Natural killer cell treated with Interleukin-12 subunit alpha and Interleukin-12 subunit beta and Interleukin-15 and Interleukin-18, amount 100 ng/mL, for 72 hours (primary cell): ENCODE results near the gene DLGAP3. TPM values are rescaled to one million over a fixed set of nuclear protein-coding genes. Genes with fewer than 3 reads are reported as not detected.
"Not testable (repeated sequence)": the region's sequence is repeated elsewhere in the genome, so short reads cannot be mapped to it uniquely, and the experiment has no call there.

Source experiments
- ATAC-seq, 2 donors: fragments of 150-1000 bp; cut with Tn5 transposase in 1 of 2; sonication (Bioruptor Pico), chemical (Tn5 transposase) in 1 of 2; 2 replicates each; pipeline ENCODE4 v1.10.0; 2021
- DNase-seq: peaks from one replicate; pipeline ENCODE4 v3.0.0; 2022; ENCODE audit warnings: low spot score
- H3K27ac Mint-ChIP-seq, 2 donors: 1 replicate in 1 of 2; 2 replicates in 1 of 2; pipeline ENCODE4 v1.8.0; 2022; ENCODE audit warnings: mixed read lengths in 2 of 2, mild to moderate bottlenecking in 1 of 2, moderate library complexity in 1 of 2
- H3K27me3 Mint-ChIP-seq, 2 donors: 1 replicate in 1 of 2; 2 replicates in 1 of 2; pipeline ENCODE4 v1.8.0; 2022; ENCODE audit warnings: mixed read lengths in 2 of 2
- H3K36me3 Mint-ChIP-seq: one replicate; pipeline ENCODE4 v1.8.0; 2022; ENCODE audit warnings: mixed read lengths
- H3K4me1 Mint-ChIP-seq, 2 donors: 1 replicate in 1 of 2; 2 replicates in 1 of 2; pipeline ENCODE4 v1.8.0; 2022; ENCODE audit warnings: low read depth in 2 of 2, mixed read lengths in 2 of 2, mild to moderate bottlenecking in 1 of 2
- H3K4me3 Mint-ChIP-seq: one replicate; pipeline ENCODE4 v1.8.0; 2022; ENCODE audit warnings: mixed read lengths
- H3K9me3 Mint-ChIP-seq: 2 replicates; pipeline ENCODE4 v1.8.0; 2022; ENCODE audit warnings: mixed read lengths
- total RNA-seq, 2 donors: library from RNA; stranded (reverse); gene quantifications; one replicate each; pipeline ENCODE4 v1.2.3, GENCODE V29; 2022

The DLGAP3 gene
- total RNA-seq, 2 donors from 2014 or later: 0.71 to 0.73 TPM

DNA sequence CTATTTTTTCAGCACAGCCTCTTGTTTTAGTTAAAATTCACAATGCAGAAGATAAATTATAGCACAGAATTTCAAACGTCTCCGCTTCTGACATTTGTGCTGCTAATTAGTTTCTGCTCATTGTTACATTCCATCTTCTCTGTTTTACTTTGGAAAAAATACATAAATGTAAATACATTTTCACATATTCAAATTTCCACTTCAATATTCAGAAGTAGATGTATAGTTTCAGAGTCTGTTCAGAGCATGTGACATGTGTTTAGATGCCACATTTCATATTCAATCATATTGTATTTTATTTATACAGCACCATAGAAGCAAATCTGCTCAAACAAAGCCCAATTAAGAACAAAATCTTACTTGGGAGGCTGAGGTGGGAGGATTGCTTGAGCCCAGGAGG, 36.1 kb upstream of the DLGAP3 start:
- H3K4me1 Mint-ChIP-seq: no peaks in the 10 kb centered on the region
- H3K27me3 Mint-ChIP-seq: no peaks in the 10 kb centered on the region
- ATAC-seq (no peak), DNase-seq (no peak)
- H3K9me3 Mint-ChIP-seq: no peaks in the 10 kb centered on the region
- H3K4me3 Mint-ChIP-seq: no peak overlapping the region
- H3K27ac Mint-ChIP-seq: no peak overlapping the region
- no peaks in the 10 kb centered on the region for H3K36me3 Mint-ChIP-seq

DNA sequence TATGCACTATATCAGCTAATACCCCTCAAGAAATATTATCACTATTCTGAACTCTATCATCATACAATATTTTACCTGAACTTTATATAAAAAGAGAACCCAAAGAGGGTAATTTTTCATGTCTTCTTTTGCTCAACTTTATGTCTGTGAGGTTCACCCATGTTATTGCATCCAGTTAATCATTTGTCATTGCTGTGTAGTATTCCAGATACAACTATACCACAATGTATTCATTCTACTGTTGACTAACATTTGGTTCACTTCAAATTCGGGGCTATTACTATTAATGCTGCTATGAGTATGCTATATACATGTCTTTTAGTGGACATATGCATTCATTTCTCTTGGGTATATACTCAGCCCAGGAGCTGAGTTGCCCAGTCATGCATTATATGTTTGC, 21.0 kb upstream of the DLGAP3 start:
- no peak overlapping the region for H3K27ac Mint-ChIP-seq
- H3K4me3 Mint-ChIP-seq: no peak overlapping the region
- H3K9me3 Mint-ChIP-seq: no peaks in the 10 kb centered on the region
- peaks cover 6% of the 10 kb centered on the region for H3K36me3 Mint-ChIP-seq
- peaks cover 0 to 5% of the 10 kb centered on the region in 2 donors for H3K4me1 Mint-ChIP-seq
- ATAC-seq (no peak), DNase-seq (no peak)
- H3K27me3 Mint-ChIP-seq: peaks cover 8 to 23% of the 10 kb centered on the region in 2 donors

DNA sequence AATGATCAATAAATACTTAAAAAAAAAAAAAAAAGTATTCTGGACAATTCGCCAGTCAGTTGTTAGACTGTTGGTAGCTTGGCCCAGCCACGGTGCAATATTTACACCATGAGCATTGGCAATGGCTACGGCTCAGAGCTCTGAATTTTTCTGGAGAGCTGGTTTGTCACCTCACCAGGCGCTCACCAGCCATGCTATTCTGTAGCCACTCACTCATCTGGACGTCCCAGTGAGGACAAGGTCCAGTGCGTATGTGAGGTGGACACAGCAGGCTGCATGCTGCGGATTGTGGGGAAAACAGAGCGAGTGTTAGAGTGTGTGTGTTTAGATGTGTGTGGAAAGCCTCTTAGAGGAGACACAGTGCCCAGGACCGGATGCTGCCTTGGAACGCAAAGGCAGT, 19.3 kb upstream of the DLGAP3 start:
- H3K9me3 Mint-ChIP-seq, H3K4me3 Mint-ChIP-seq, ATAC-seq, H3K4me1 Mint-ChIP-seq, H3K27ac Mint-ChIP-seq, DNase-seq, H3K36me3 Mint-ChIP-seq: not testable (repeated sequence)
- peaks cover 16 to 27% of the 10 kb centered on the region in 2 donors for H3K27me3 Mint-ChIP-seq

DNA sequence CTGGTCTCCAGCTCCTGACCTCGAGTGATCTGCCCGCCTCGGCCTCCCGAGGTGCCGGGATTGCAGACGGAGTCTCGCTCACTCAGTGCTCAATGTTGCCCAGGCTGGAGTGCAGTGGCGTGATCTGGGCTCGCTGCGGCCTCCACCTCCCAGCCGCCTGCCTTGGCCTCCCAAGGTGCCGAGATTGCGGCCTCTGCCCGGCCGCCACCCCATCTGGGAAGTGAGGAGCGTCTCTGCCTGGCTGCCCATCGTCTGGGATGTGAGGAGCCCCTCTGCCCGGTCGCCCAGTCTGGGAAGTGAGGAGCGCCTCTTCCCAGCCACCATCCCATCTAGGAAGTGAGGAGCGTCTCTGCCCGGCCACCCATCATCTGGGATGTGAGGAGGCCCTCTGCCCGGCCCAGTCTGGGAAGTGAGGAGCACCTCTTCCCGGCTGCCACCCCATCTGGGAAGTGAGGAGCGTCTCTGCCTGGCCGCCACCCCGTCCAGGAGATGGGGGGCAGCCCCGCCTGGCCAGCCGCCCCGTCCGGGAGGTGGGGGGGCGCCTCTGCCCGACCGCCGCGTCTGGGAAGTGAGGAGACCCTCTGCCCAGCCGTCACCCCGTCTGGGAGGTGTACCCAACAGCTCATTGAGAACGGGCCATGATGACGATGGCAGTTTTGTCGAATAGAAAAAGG, 18.3 kb upstream of the DLGAP3 start:
- not testable (repeated sequence) for ATAC-seq, H3K4me3 Mint-ChIP-seq, DNase-seq, H3K36me3 Mint-ChIP-seq, H3K9me3 Mint-ChIP-seq, H3K27ac Mint-ChIP-seq, H3K4me1 Mint-ChIP-seq
- peaks cover 22 to 32% of the 10 kb centered on the region in 2 donors for H3K27me3 Mint-ChIP-seq

DNA sequence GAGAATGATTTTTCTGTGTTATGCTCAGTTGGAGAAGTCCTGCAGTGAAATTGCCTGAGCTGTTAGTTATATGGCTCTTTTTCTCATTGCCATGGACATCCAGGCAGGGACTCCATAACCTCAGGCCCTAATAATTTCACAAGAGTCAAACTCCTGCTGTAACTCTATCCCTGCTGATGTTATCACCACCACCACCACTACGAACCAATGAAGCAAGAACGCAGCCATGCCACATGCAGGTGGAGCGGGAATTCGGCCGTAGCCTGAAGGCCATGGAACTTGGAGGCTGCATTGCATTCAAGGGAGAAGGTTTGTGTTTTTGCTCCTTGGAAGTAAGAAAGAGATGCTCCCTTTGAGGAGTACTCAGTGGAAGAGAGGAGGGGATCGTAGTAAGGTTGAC, 16.8 kb upstream of the DLGAP3 start:
- H3K4me3 Mint-ChIP-seq: no peak overlapping the region
- ATAC-seq: no peak

DNA sequence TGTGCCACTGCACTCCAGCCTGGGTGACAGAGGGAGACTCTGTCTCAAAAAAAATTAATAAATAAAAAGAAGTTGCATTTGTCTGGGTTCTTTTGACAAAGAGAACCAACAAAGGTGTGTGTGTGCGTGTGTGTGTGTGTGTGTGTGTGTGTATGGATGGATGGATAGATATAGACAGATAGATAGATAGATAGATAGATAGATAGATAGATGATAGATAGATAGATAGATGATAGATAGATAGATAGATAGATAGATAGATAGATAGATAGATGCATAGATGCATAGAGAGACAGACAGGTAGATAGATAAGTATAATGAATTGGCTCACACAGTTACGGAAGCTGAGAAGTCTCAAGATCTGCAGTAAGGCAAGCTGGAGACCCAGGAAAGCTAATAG, 12.3 kb upstream of the DLGAP3 start:
- H3K4me3 Mint-ChIP-seq: not testable (repeated sequence)

More for the DNA sequence above, 16.8 kb upstream of the DLGAP3 start:
- Mint-ChIP-seq H3K36me3 (no peaks in the 10 kb centered on the region), H3K9me3 (no peaks in the 10 kb centered on the region), H3K27me3 (peaks cover 29 to 37% of the 10 kb centered on the region in 2 donors), H3K4me1 (no peaks in the 10 kb centered on the region), H3K27ac (no peak overlapping the region)
- DNase-seq: no peak

DNA sequence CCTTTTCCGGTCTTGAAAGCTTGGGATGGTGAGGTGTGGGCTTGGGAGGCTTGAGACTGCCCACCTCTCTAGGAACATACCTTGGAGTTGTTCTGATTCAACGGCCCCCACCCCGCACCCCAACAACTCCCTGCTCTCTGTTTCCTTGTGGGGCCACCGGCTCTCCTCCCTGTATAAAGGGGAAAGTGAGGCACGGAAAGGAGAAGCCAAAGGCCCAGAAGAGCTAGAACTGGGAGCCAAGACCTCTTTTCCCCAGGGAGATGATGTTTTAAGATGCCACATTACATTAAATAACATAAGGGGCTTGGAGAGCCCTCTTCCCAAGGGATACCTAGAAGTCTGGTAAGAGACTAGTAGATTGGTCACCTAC, 1.2 kb upstream of the DLGAP3 start:
- no peak for ATAC-seq
- no peak for DNase-seq
- H3K27ac Mint-ChIP-seq: no peak overlapping the region
- peaks cover 17 to 24% of the 10 kb centered on the region in 2 donors for H3K27me3 Mint-ChIP-seq
- H3K4me1 Mint-ChIP-seq: peaks cover 5 to 7% of the 10 kb centered on the region in 2 donors
- no peaks in the 10 kb centered on the region for H3K9me3 Mint-ChIP-seq
- H3K36me3 Mint-ChIP-seq: peaks cover 5% of the 10 kb centered on the region
- peak overlapping the region; percentile 38 for H3K4me3 Mint-ChIP-seq

More for the DNA sequence above, 12.3 kb upstream of the DLGAP3 start:
- H3K27ac Mint-ChIP-seq, H3K9me3 Mint-ChIP-seq, ATAC-seq, H3K36me3 Mint-ChIP-seq, DNase-seq, H3K4me1 Mint-ChIP-seq: not testable (repeated sequence)
- peaks cover 32 to 37% of the 10 kb centered on the region in 2 donors for H3K27me3 Mint-ChIP-seq

DNA sequence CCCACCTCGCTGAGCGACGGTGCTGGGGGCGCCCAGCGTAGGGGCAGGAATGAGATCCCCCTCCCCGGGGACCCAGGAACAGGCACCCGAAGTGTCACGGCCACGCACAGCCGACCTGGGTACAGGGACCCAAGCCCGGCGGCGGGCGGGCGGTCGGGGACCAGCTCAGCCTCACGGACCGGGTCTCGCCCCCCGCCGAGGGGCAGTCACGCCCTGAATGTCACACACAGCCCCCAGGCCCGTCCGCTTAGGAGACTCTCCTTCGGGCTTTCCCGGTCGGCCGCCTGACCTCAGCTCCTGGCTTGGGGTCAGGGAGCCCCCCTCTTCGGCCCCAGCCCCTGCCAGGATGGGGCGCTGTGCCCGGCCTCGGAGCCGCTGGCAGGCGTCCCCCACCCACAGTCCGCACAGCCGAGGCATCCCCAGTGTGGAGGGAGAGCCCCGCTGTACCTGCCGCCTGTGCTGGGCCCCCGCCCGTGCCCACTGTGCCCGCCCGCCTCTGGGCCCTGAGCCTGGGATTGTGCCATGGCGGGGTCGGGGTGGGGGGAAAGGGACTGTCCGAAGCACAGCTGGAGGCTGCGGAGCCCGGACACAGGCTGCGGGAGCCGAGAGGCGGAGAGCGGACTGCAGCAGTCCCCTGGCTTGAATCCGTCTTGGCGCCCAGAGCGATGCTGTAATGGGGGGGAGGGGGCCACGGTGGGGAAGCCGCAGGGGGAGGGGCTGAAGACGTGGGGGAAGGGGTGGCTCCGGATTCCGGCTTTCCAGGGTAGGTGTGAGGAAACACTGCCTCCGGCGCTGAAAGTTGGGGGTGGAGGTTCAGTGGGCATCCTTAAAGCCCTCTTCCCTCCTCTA, 627 bp upstream of the DLGAP3 start:
- Mint-ChIP-seq H3K4me3 (peak overlapping the region; percentile 38), H3K36me3 (peaks cover 5% of the 10 kb centered on the region), H3K4me1 (peaks cover 5 to 7% of the 10 kb centered on the region in 2 donors), H3K27me3 (peaks cover 17 to 25% of the 10 kb centered on the region in 2 donors), H3K9me3 (no peaks in the 10 kb centered on the region), H3K27ac (no peak overlapping the region)
- ATAC-seq: peak in 1 of 2 donors; percentile 16
- no peak for DNase-seq

DNA sequence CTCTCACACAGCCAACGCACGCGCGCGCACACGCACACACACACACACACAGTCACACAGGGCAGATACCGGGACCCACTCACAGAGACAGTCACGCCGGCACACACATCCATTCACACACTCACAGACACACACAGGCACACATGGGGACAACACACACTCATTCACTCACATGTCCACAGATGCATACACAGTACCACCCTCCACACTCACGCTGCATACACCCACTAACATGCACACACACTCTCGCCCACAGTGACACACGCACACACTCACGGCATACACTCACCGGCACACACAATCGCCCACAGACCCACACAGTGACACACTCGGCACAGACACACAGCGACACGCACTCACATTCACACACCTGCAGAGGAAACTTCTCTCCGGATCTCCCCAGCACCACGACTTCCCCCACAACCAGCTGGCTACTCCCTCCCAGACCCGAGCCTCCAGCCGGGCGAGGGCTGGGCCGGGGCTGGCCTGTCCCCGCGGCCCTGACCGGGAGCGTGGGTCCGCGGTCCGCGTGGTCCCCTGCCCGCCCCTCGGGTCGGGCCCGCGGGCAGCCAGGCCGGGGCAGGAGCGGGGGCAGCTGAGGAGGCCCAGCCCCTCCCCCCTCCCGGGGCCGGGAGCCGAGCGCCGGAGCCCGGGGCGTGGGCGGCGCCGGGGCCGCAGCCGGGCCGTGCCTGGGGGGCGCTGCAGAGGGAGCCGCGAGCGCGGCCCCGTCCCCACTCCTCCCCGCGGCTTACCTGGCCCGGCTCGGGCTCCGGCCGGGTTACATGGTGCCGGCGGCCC, 552 bp downstream of the DLGAP3 start:
- H3K36me3 Mint-ChIP-seq: peaks cover 5% of the 10 kb centered on the region
- ATAC-seq (peak; percentile 46 to 56), DNase-seq (no peak)
- no peaks in the 10 kb centered on the region for H3K9me3 Mint-ChIP-seq
- H3K27me3 Mint-ChIP-seq: peaks cover 24 to 31% of the 10 kb centered on the region in 2 donors
- H3K4me3 Mint-ChIP-seq: peak overlapping the region; percentile 75
- no peak overlapping the region for H3K27ac Mint-ChIP-seq
- peaks cover 5 to 7% of the 10 kb centered on the region in 2 donors for H3K4me1 Mint-ChIP-seq

DNA sequence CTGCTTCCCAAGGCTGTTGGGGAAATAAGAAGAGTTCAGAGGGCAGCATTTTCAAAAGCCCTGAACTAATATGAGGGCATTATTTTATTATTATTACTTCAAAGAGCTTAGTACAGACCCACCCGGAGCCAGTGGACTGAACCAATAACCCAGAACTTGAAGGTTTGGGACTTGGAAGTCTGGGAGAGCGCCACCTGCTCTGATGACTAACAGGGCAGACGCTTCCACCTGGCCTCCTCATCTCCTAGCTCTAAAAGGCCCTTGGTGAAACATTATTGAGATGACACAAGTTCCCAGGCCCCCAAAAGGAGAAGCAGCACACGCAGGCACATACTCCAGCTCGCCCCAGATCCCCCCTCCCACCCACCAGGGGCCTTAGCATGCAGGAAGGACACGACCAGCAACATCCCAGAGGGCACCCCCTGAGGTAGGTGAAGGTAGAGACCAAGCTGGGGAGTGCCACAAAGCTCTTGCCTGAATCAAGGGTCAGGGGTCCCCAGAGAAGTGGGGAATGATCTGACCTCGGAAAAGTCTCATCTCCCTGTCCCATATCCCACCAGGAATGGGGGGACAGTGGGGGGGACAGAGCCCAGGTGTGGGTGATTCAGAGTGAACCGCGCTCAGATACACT, 1.3 kb downstream of the DLGAP3 start:
- no peak for ATAC-seq
- H3K27ac Mint-ChIP-seq: no peak overlapping the region
- H3K27me3 Mint-ChIP-seq: peaks cover 31 to 34% of the 10 kb centered on the region in 2 donors
- H3K36me3 Mint-ChIP-seq: peaks cover 5% of the 10 kb centered on the region
- DNase-seq: no peak
- H3K4me3 Mint-ChIP-seq: peak overlapping the region; percentile 75
- no peaks in the 10 kb centered on the region for H3K9me3 Mint-ChIP-seq
- H3K4me1 Mint-ChIP-seq: peaks cover 5 to 7% of the 10 kb centered on the region in 2 donors

DNA sequence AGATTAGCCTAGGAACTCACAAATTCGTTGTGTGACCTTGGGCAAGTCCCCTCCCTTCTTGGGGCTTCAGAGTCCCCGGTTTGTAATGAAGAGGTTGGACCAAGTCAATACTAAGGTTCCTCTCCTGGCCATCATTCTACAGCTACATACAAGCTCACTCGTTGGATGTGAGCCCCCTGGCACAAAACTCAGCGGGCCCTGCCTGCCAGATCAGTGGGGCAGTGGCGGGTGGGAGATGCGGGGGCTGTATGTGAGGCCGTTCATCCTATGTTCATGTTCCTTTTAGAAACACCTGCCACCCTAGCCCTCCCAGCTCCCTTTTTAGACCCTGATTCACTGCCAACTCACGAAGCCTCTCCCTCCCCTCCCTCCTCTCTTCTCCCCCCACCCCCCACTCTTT, 2.1 kb downstream of the DLGAP3 start:
- no peak overlapping the region for H3K27ac Mint-ChIP-seq
- H3K36me3 Mint-ChIP-seq: peaks cover 5% of the 10 kb centered on the region
- no peak overlapping the region for H3K4me3 Mint-ChIP-seq
- peaks cover 40 to 41% of the 10 kb centered on the region in 2 donors for H3K27me3 Mint-ChIP-seq
- DNase-seq (no peak), ATAC-seq (no peak)
- peaks cover 5 to 7% of the 10 kb centered on the region in 2 donors for H3K4me1 Mint-ChIP-seq
- H3K9me3 Mint-ChIP-seq: no peaks in the 10 kb centered on the region

DNA sequence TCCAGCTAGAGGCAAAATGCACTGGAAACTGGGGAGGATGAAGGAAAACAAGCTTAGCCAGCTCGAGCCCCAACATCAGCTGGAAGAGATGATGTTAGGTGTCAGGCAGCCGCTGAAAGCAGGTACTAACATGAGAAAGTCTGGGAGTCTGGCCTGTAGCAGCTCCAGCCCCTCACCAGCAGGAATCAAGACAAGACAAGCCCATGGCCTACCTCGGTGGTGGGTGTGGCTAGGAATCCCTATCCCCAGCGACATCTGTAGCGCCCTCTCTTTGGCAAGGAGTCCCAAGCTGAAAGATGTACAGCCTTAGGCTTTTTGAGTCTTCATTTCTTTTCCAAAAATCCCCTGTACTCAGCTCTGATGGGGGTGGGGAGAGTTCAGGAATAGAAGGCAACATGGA, 2.6 kb downstream of the DLGAP3 start:
- Mint-ChIP-seq H3K27ac (no peak overlapping the region), H3K9me3 (no peaks in the 10 kb centered on the region), H3K4me1 (peaks cover 5 to 7% of the 10 kb centered on the region in 2 donors), H3K4me3 (no peak overlapping the region), H3K36me3 (peaks cover 5% of the 10 kb centered on the region), H3K27me3 (peaks cover 41 to 44% of the 10 kb centered on the region in 2 donors)
- no peak for ATAC-seq
- DNase-seq: no peak

DNA sequence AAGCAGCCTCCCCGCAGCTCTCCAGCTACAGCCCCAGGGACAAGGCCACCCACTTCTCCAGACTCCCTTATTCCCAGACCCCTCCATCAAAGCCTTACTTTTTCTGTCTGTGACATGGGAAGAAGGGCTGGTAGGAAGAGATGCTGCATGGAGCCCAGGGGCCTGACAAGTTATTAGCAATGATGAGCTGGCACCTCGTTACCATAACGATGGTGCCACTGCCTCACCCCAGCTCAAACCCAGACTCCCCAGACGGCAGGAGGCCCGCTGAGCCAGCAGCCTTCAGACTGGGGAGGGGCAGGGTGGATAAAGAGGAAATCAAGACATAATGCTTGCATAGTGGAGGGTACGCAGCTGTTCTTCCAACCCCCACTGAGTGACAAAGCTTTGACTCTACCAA, 3.3 kb downstream of the DLGAP3 start:
- Mint-ChIP-seq H3K4me1 (peaks cover 5 to 7% of the 10 kb centered on the region in 2 donors), H3K9me3 (no peaks in the 10 kb centered on the region), H3K27ac (no peak overlapping the region), H3K27me3 (peaks cover 45 to 47% of the 10 kb centered on the region in 2 donors), H3K4me3 (no peak overlapping the region), H3K36me3 (peaks cover 5% of the 10 kb centered on the region)
- ATAC-seq: no peak
- no peak for DNase-seq
